Measurements from ENCODE around the gene RINT1.
A peak's percentile ranks its signal among the peaks of the same experiment; 100 is the strongest.
"Not testable (repeated sequence)": the region's sequence is repeated elsewhere in the genome, so short reads cannot be mapped to it uniquely, and the experiment has no call there.

Gene RINT1

DNA sequence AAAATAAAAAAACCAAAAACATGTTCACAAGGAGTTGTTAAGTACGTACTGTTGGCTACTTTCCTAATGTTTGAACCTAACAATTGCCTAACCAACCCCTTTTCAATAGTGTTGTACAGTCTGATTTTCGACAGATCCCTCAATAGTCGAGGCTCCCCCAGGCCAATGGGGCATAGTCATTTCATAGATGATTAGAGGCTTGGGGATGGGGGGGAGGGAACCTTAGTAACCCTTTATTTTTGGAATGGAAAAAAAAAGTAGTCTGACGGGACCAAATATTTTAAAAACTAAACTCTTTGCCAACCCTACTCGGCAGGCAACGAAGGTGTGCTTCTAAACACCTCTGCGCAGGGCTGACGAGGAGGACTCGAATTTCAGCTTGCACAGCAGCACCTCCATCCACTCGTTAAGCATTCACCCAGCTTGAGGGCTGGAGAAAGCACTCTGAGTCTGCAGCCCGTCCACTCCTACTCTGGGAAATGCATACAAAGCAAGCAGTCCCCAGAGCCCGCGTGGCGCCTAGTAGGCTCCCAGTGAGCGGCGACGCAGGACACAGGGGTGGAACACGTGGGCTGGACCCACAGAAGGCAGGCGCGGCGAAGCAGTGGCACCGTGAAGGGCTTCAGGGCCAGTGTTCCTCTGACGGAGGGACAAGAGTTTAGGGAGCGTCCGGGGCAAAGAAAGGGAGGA is 10.8 kb upstream of the RINT1 start:
- H3K4me3 ChIP-seq (ENCODE audit: low read length), result peak overlapping the region; percentile 96
- TF ChIP-seq ZNF274 (IDR thresholded peaks at IDR 0.05; ENCODE audit: low read depth, low read length), result no peak

DNA sequence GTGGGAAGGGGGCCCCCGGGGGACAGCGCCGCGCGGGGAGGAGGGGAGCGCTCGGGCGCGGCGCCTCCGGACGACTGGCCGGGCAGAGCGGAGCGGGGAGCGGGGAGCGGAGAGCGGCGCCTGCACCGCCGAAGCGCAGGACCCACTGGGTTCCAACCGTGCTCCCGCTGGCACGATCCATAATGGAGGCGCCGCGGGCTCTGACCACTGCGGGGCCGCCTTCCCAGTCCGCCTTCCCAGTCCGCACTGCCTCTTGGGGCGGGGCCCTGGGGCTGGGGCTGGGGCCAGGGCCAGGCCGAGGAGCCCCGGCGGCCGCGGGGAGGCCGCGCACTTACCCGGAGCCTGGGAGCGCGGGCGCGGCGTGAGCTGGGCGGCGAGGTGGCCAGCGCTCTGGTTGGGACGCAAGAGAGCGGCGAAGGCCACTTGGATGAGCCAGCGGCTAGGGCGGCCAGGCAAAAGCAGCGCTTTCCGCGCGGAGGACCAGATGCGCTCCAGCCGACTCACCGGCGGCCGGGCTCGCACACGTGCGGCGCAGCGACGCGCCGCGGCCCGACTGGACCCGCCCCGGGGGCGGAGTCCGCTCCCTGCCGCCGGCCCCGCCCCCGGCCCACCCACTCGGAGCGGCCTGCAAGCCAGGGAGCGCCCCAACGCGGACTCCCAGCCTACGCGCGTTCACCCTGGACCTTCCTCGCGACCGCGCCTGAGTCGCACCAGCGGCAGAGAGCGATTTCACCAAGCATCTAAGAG is 10.1 kb upstream of the RINT1 start, which contains the start of gene PUS7:
Gene PUS7 (minus strand): TSS at position 555 of the 747 bp plus-strand sequence. CDS start 13,759 bp downstream, outside the sequence.
- peak within 1 kb of the TSS; percentile 96 for H3K4me3 ChIP-seq (ENCODE audit: low read length)
- no peak for TF ChIP-seq ZNF274 (IDR thresholded peaks at IDR 0.05; ENCODE audit: low read depth, low read length)

DNA sequence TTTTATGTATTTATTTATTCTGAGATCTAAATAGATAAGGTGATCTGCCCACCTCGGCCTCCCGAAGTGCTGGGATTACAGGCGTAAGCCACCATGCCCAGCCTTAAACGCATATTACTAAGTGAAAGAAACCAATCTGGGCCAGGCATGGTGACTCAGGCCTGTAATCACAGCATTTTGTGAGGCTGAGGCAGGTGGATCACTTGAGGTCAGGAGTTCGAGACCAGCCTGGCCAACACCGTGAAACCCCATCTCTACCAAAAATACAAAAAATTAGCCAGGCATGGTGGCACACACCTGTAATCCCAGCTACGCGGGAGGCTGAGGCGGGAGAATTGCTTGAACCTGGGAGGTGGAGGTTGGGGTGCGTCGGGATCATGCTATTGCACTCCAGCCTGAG is 7.6 kb upstream of the RINT1 start:
- H3K4me3 ChIP-seq (ENCODE audit: low read length), result not testable (repeated sequence)

DNA sequence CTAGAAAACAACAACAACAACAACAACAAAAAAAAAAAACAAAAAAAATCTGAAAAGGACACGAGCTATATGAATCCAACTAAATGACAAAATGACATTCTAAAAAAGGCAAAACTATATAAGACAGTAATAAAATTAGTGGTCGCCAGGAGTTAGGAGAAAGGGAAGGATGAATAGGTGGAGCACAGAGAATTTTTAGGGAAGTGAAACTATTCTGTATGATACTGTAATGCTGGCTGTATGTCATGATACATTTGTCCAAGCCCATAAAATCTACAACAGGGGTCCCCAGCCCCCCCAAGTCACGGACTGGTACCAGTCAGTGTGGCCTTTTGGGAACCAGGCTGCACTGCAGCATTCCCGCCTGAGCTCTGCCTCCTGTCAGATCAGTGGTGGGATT is 7.2 kb upstream of the RINT1 start:
- H3K4me3 ChIP-seq (ENCODE audit: low read length), result no peak overlapping the region
- TF ChIP-seq ZNF274 (IDR thresholded peaks at IDR 0.05; ENCODE audit: low read depth, low read length), result no peak

DNA sequence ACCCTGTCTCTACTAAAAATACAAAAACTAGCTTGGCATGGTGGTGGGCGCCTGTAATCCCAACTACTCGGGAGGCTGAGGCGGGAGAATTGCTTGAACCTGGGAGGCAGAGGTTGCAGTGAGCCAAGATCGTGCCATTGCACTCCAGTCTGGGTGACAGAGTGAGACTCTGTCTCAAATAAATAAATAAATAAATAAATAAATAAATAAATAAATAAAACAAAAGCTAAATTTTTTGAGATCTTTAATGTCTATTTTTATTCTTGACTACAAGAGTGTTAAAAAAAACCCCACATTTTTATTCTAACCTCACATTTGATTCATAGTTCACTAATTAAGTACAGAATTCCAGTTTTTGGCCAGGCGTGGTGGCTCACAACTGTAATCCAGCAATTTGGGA is 4.3 kb upstream of the RINT1 start:
- H3K4me3 ChIP-seq (ENCODE audit: low read length), result not testable (repeated sequence)

DNA sequence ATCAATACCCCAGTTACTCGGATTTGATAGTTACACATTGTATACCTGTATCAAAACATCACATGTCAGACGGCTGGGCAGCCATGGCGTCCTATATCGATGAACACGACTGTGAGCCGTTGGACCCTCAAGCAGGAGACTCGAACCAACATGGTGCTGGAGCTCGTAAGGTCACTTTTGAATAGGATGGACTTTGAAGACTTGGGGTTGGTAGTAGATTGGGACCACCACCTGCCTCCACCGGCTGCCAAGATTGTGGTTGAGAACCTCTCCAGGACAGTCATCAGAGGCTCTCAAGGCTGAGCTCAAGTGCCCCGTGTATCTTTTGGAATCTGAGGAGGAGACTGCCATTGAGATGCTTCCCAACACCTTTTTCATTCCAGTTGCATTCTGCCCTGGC is 1.9 kb upstream of the RINT1 start:
- TF ChIP-seq ZNF274 (IDR thresholded peaks at IDR 0.05; ENCODE audit: low read depth, low read length), result no peak
- no peak overlapping the region for H3K4me3 ChIP-seq (ENCODE audit: low read length)

DNA sequence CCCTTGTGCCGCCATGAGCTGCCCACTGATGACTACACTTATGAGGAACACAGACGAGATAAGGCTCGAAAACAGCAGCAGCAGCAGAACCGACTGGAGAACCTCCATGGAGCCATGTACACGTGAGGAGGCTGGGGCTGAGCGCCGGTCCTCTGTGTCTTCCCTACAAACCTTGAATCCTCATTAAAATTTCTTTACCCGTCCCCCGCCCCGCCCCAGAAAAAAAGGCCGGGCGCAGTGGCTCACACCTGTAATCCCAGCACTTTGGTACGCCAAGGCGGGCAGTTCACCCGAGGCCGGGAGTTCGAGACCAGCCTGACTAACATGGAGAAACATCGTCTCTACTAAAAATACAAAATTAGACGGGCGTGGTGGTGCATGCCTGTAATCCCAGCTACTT is 1.5 kb upstream of the RINT1 start:
- no peak overlapping the region; the same call in 1 of the 2 replicates for H3K4me3 ChIP-seq (ENCODE audit: low read length)

DNA sequence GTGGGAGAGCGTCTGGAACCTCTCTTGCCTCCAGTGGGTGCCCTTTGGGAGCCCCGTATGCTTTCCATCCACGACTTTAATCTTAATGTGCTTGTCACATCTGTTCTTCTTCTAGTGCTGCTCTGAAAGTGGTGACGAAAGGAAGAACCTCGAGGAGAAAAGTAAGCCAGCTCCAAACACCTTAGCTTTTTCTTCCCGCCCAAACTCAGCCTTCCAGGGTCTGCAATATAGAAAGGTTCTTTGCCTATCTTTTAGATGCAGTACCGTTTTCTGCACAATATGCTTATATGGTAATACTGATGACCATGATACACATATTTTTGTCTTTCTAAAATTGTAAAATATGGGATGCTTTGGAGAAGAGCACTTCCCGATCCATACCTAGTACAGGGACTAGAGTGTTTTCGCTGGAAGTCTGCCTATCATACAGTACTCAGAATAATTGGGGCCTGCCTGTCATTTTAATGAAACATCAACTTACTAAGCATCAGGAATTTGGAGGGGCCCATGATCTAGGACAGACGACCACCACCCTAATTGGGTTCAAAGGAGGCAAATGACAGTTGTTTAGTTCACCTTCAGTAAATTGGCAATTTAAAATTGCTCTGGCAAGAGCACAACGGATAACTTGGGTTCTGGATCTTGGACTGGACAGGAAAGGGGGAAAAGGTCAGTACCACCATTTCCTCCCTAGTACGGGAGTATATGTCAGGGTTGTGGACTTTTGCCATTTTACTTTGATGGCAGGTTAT is 884 bp downstream of the RINT1 start:
- peak overlapping the region; percentile 85 for H3K4me3 ChIP-seq (ENCODE audit: low read length)
- TF ChIP-seq ZNF274 (IDR thresholded peaks at IDR 0.05; ENCODE audit: low read depth, low read length), result no peak

More for the DNA sequence above, 1.5 kb upstream of the RINT1 start:
- TF ChIP-seq ZNF274 (IDR thresholded peaks at IDR 0.05; ENCODE audit: low read depth, low read length), result no peak

DNA sequence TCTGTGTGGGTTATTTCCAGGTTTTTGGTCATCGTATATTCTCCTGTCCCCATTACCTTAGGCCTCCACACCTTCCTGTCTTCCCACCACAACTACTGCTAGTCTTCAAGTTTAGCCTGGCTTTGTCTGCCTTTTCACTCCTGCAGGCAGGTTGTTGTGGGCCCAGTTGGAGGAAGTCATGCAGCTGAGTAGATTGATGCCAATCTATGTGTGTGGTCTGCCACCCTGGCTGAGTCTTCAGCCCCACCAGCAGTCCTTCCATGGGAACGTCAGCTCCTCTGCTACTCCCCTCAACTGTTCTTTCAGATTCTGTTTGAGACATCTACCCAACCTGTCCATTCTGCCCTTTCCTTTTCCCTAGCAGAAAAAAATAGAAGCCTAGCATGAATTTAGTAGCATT is 6.3 kb downstream of the RINT1 start:
- no peak for TF ChIP-seq ZNF274 (IDR thresholded peaks at IDR 0.05; ENCODE audit: low read depth, low read length)
- H3K4me3 ChIP-seq (ENCODE audit: low read length), result no peak overlapping the region

DNA sequence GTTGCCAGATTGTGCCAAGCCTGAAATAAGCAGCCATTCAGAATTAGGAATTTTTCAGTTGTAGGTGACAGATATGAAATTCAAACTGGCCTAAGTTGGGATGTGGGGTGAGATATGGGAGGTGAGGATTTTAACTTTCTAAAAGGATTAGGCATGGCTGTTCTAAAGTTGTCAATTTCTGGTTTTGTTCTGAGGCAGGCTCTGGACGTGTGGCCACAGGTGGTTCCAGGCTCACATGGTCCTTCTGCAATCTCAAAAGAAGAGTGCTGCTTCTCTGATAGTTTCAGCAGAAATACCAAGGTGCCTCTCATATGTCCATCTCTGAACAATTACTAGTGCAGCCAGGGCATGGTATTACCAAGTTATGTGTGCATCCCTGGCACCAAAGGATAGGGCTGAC is 27.9 kb downstream of the RINT1 start:
- no peak for TF ChIP-seq ZNF274 (IDR thresholded peaks at IDR 0.05; ENCODE audit: low read depth, low read length)

DNA sequence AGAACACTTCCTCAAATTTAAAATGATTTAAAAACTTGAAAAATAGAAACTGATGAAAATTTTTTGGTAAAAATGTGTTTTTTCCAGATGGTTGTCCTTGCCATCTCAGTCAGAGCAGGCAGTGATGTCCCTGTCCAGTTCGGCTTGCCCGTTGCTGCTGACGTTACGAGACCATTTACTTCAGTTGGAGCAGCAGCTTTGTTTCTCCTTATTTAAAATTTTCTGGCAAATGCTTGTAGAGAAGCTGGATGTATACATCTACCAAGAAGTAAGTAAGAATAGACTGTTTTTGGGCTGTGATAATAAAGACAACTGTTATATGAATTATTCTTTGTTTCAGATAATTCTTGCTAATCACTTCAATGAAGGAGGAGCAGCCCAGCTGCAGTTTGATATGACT is 33.2 kb downstream of the RINT1 start:
- H3K4me3 ChIP-seq (ENCODE audit: low read length), result no peak overlapping the region
- TF ChIP-seq ZNF274 (IDR thresholded peaks at IDR 0.05; ENCODE audit: low read depth, low read length), result no peak

More for the DNA sequence above, 27.9 kb downstream of the RINT1 start:
- H3K4me3 ChIP-seq (ENCODE audit: low read length), result no peak overlapping the region

DNA sequence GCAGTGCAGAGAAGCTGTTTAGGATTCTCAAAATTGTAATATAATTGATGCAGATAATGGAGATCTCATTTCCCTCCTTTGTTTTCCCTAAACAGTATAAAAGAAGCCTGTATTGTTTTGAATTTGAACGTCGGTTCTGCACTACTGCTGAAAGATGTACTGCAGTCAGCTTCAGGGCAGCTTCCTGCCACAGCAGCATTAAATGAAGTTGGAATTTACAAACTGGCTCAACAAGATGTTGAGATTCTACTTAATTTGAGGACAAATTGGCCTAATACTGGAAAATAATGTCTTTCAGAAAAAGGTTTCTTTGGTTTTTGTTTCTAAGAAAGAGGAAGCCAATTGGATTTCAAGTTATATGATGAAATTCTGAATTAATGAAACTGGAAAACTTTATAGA is 35.0 kb downstream of the RINT1 start:
- no peak for TF ChIP-seq ZNF274 (IDR thresholded peaks at IDR 0.05; ENCODE audit: low read depth, low read length)
- no peak overlapping the region for H3K4me3 ChIP-seq (ENCODE audit: low read length)

DNA sequence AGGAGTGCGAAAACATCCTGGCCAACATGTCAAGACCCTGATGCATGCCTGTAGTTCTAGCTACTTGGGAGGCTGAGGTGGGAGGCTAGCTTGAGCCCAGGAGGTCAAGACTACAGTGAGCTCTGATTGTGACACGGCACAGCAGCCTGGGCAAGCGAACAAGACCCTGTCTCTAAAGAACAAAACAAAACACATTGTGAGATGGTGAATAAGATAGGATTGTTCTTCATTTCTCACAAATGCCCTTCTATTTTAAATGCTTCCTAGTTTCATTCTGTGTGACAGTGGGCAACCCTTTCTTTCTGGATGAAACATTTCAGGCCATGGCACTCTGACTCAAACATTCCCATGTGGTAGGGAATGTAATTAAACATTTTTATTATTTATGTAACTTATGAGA is 35.8 kb downstream of the RINT1 start:
- no peak for TF ChIP-seq ZNF274 (IDR thresholded peaks at IDR 0.05; ENCODE audit: low read depth, low read length)
- no peak overlapping the region for H3K4me3 ChIP-seq (ENCODE audit: low read length)

DNA sequence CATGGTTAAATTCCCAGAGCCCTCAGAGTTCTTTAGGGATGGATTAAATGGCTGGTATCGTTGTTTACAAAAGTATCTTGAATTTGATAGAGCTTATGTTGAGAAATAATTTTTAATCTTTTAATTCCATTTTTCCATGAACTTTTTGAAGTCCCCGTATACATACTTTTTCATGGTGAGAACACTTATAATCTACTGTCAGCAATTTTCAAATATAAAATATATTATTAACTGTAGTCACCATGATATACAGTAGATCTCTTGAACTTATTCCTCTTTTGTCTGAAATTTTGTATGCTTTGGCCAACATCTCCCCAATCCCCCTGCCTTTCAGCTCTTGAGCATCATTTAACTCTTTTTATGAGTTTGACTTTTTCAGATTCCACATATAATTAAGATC is 39.9 kb downstream of the RINT1 start:
- TF ChIP-seq ZNF274 (IDR thresholded peaks at IDR 0.05; ENCODE audit: low read depth, low read length), result no peak
- no peak overlapping the region for H3K4me3 ChIP-seq (ENCODE audit: low read length)

DNA sequence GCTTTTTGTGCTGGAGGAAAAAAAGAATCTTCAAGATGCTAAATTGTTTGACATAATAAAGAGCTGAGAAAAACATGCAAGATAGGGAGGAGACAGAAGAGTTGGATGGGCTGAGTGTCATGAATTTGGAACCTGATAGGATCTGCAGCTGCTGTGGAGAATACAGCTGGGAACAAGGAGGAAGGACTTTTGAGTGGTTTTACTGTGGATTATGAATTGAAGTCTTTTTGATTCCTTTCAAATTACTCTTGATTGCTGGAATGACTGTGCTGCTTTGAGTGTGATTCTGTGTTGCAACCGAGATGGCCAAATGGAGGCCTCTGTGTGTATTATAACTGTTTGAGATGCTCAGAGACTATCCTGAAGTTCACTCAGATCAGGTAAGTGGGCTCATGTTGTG is 45.2 kb downstream of the RINT1 start:
- no peak for TF ChIP-seq ZNF274 (IDR thresholded peaks at IDR 0.05; ENCODE audit: low read depth, low read length)
- no peak overlapping the region for H3K4me3 ChIP-seq (ENCODE audit: low read length)
